PC-9 (cell line): ENCODE data around the gene HNRNPA2B1. TPM values are rescaled to one million over a fixed set of nuclear protein-coding genes. Genes with fewer than 3 reads are reported as not detected.
A peak's percentile ranks its signal among the peaks of the same experiment; 100 is the strongest.

Experiments
- BruUV-seq: library from RNA; stranded (reverse); fragments of 400-500 nt; replicated peaks from 2 replicates; lab custom pipeline; 2021; lab: Mats Ljungman, UMichigan
- CTCF ChIA-PET: fragments of 300-600 bp; sonication (Branson Sonifier 250); formaldehyde crosslinking; loops from one replicate; lab custom pipeline; 2022; ENCODE audit warnings: antibody characterized with exemption; lab: Charles Lee
- POLR2A ChIA-PET: fragments of 300-600 bp; sonication (Branson Sonifier 250); formaldehyde crosslinking; loops from one replicate; lab custom pipeline; 2022; ENCODE audit warnings: antibody characterized with exemption; ENCODE audit not compliant: unreplicated experiment; lab: Charles Lee
- DNase-seq, 2 experiments: peaks; one replicate each; pipeline versions ENCODE4 v3.0.0 to v3.0.0-alpha.2; 2015 to 2022; ENCODE audit warnings: mixed read lengths in 1 of 2
- H2AFZ ChIP-seq: fragments of 200-600 bp; sonication (generic); 2 replicates; pipeline ENCODE4 v1.8.1; 2017; ENCODE audit warnings: antibody characterized with exemption
- H3F3A ChIP-seq: fragments of 200-600 bp; sonication (generic); 2 replicates; pipeline ENCODE4 v1.8.1; 2017; ENCODE audit warnings: antibody characterized with exemption, mild to moderate bottlenecking, low read depth; ENCODE audit not compliant: insufficient read depth
- H3K27ac ChIP-seq: fragments of 200-600 bp; sonication (generic); 2 replicates; pipeline ENCODE4 v1.6.1; 2016; ENCODE audit warnings: mixed run types
- H3K27me3 ChIP-seq: fragments of 200-600 bp; sonication (generic); 2 replicates; pipeline ENCODE4 v1.6.1; 2016; ENCODE audit warnings: low read depth, mixed run types; ENCODE audit not compliant: insufficient read depth
- H3K36me3 ChIP-seq: fragments of 200-600 bp; sonication (generic); 2 replicates; pipeline ENCODE4 v1.6.1; 2016; ENCODE audit warnings: low read depth, mixed run types
- H3K4me1 ChIP-seq: fragments of 200-600 bp; sonication (generic); replicated peaks from 2 replicates; pipeline ENCODE4 v1.6.1; 2016; ENCODE audit warnings: mixed run types; ENCODE audit not compliant: insufficient read depth
- H3K4me2 ChIP-seq: fragments of 200-600 bp; sonication (generic); 2 replicates; pipeline ENCODE4 v1.6.1; 2017; ENCODE audit warnings: mixed run types
- H3K4me3 ChIP-seq: fragments of 200-600 bp; sonication (generic); 2 replicates; pipeline ENCODE4 v1.6.1; 2016; ENCODE audit warnings: mixed run types
- H3K79me2 ChIP-seq: fragments of 200-600 bp; sonication (generic); 2 replicates; pipeline ENCODE4 v1.6.1; 2017; ENCODE audit warnings: low read depth, mixed run types
- H3K9me2 ChIP-seq: fragments of 200-600 bp; sonication (generic); 2 replicates; pipeline ENCODE4 v1.8.1; 2017; ENCODE audit warnings: mild to moderate bottlenecking; ENCODE audit not compliant: insufficient read depth
- H3K9me3 ChIP-seq: fragments of 200-600 bp; sonication (generic); 2 replicates; pipeline ENCODE4 v1.8.1; 2016; ENCODE audit warnings: low read depth; ENCODE audit not compliant: insufficient read depth
- H4K20me1 ChIP-seq: fragments of 200-600 bp; sonication (generic); 2 replicates; pipeline ENCODE4 v1.8.1; 2017; ENCODE audit not compliant: insufficient read depth
- CTCF ChIP-seq: fragments of 200-600 bp; sonication (generic); conservative IDR thresholded peaks from 2 replicates; pipeline ENCODE4 v1.6.1; 2017; ENCODE audit warnings: mixed run types, antibody characterized with exemption, mild to moderate bottlenecking, moderate library complexity
- EZH2 ChIP-seq: fragments of 200-600 bp; sonication (generic); IDR thresholded peaks from 2 replicates; pipeline ENCODE4 v1.8.0; 2017; ENCODE audit warnings: antibody characterized with exemption, low read depth
- intact Hi-C: fragments of 100-400 bp; cut with micrococcal nuclease; formaldehyde crosslinking; loops from one replicate; pipeline ENCODE4 v1.10.0; 2022; ENCODE audit not compliant: unreplicated experiment
- total RNA-seq: library from RNA; stranded (reverse); gene quantifications from 2 replicates; pipeline ENCODE4 v1.2.3, GENCODE V29; 2021

HNRNPA2B1 gene
- total RNA-seq, 1 experiment from 2014 or later = 792 TPM

- POLR2A ChIA-PET = interaction anchor here (0.5 to 2.0 kb wide), 4 partner anchors 19 to 501 kb away, joined by 3 to 33 read pairs (median 6); partner anchors contain the start of gene NFE2L3
Observed at GRCh38 chr7:26198133-26198780, 2.3 kb downstream of the HNRNPA2B1 start.

GRCh38 chr7:26197153-26198115 is 3.1 kb downstream of the HNRNPA2B1 start:
- POLR2A ChIA-PET = interaction anchor here (0.6 to 2.0 kb wide), 2 partner anchors 20 to 45 kb away, joined by 8 to 33 read pairs; partner anchors contain the start of gene NFE2L3
- intact Hi-C loops = loop anchor here (1.0 to 10.0 kb wide), 3 partner anchors 106 to 470 kb away; no protein-coding TSS in a partner anchor
- TSS peak; percentile 0 for BruUV-seq

More at GRCh38 chr7:26198133-26198780, 2.3 kb downstream of the HNRNPA2B1 start:
- Histone ChIP-seq H3K4me1 (peaks cover 29% of the 10 kb centered on the region), H3K27ac (peak overlapping the region; percentile 92), H4K20me1 (peaks cover 75% of the 10 kb centered on the region), H3K36me3 (peaks cover 69% of the 10 kb centered on the region), H3K79me2 (peaks cover 91% of the 10 kb centered on the region), H3K4me3 (peak overlapping the region; percentile 98), H3K9me3 (no peaks in the 10 kb centered on the region), H3K4me2 (peak overlapping the region; percentile 84), H3K27me3 (no peaks in the 10 kb centered on the region), H3F3A (peaks cover 70% of the 10 kb centered on the region), H3K9me2 (no peaks in the 10 kb centered on the region), H2AFZ (no peak overlapping the region)
- BruUV-seq = no TSS peak
- CTCF ChIA-PET = interaction anchor here (0.6 to 2.3 kb wide), 10 partner anchors 10 to 171 kb away, joined by 3 to 16 read pairs (median 4); no protein-coding TSS in a partner anchor
- intact Hi-C loops = loop anchor here (1.0 to 10.0 kb wide), 3 partner anchors 107 to 469 kb away; no protein-coding TSS in a partner anchor
- no peak for DNase-seq
- TF ChIP-seq CTCF = peak; percentile 98
- TF ChIP-seq EZH2 = no peak

More at GRCh38 chr7:26197153-26198115, 3.1 kb downstream of the HNRNPA2B1 start:
- no peak overlapping the region for H2AFZ ChIP-seq
- no peaks in the 10 kb centered on the region for H3K27me3 ChIP-seq
- H3K36me3 ChIP-seq = peaks cover 69% of the 10 kb centered on the region
- peak overlapping the region; percentile 92 for H3K27ac ChIP-seq
- H4K20me1 ChIP-seq = peaks cover 75% of the 10 kb centered on the region
- H3K79me2 ChIP-seq = peaks cover 91% of the 10 kb centered on the region
- no peak for DNase-seq
- CTCF ChIA-PET = interaction anchor here (0.6 to 2.3 kb wide), 7 partner anchors 9 to 302 kb away, joined by 3 to 16 read pairs (median 4); no protein-coding TSS in a partner anchor
- no peaks in the 10 kb centered on the region for H3K9me2 ChIP-seq
- H3K4me3 ChIP-seq = peak overlapping the region; percentile 98
- no peaks in the 10 kb centered on the region for H3K9me3 ChIP-seq
- H3K4me2 ChIP-seq = peak overlapping the region; percentile 84
- H3F3A ChIP-seq = peaks cover 78% of the 10 kb centered on the region
- H3K4me1 ChIP-seq = peaks cover 35% of the 10 kb centered on the region
- TF ChIP-seq EZH2 (no peak), CTCF (no peak)
